Measurements from ENCODE around the gene CSPG4.
"Not testable (repeated sequence)": the region's sequence is repeated elsewhere in the genome, so short reads cannot be mapped to it uniquely, and the experiment has no call there.

DNA sequence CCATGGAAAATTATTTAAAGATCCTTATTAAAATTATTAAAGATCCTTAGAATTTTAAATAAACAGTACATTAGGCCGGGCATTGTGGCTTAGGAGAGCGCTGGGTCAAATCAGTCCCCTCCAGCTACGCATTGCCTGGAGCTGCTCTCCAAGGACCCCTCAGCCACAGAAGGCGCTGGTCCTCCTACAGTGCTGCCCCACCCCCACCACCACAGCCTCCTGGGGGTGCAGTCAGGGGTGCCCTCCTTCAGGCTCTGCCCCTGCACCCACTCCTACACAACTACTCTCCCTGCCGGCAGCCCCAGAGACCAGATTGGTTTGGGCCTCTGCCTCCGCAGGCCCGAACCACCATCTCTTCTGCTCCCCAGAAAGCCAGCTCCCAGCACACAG lies 47.5 kb upstream of the CSPG4 start:
- TF ChIP-seq CTCF (IDR thresholded peaks at IDR 0.05; ENCODE audit: low read length); EZH2 (optimal IDR thresholded peaks at IDR 0.05; ENCODE audit: low read depth, low read length): not testable (repeated sequence)

Measured in MM.1S (cell line).